GM21825 (cell line): Measurements from ENCODE around the gene LUZP2.

ENCODE experiments used
- ATAC-seq: cut with Tn5 transposase; IDR thresholded peaks from one replicate; pipeline ENCODE4 v1.9.1; 2021; ENCODE audit warnings: mild to moderate bottlenecking, moderate library complexity; ENCODE audit not compliant: unreplicated experiment

LUZP2 gene

DNA sequence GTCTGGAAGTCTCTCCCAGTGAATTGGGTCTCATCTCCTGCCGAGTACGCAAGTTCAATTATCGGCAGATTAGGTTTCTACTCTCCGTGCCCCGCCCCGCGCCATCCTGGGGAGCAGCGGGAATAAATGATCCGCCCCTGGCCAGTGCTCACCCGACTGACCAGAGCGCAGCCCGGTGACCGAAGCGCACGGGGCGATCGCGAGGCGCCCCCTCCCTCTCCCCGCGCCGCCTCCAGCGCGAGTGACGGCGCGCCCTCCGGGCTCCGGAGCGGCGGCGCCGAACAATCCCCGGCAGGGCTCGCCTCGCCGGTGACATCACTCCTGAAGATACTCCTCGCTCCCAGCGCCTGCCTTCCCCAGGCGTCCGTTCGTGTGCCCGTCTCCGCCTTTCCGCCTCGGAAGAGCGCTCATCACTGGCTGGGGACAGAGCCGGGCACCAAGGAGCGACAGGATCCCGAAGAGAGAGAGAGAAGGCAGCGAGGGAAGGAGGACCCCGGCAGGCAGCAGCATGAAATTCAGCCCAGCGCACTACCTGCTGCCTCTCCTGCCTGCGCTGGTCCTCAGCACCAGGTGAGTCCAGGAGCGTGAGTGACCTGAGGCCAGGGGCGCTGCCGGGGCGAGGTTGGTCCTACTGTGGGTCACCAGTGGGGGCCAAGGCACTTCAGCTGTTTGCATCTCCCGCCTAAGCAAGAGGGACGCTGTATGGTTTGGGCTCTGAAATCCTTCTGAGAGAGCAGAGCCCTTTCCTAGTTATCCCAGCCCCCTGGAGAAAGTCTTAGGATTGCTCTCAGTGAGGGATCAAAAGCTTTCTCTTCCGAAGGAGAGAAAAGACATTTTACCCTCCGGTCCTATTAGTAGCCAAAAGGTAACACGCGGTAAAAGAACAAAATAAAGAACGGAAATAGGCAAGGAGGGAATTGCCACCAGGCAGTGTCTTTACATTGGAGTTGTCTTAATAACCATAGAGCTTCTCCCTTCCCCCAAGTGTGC is at the start of gene LUZP2:
LUZP2 (plus strand) TSS at position 318 of the 990 bp plus-strand sequence.
- ATAC-seq, result no peak

DNA sequence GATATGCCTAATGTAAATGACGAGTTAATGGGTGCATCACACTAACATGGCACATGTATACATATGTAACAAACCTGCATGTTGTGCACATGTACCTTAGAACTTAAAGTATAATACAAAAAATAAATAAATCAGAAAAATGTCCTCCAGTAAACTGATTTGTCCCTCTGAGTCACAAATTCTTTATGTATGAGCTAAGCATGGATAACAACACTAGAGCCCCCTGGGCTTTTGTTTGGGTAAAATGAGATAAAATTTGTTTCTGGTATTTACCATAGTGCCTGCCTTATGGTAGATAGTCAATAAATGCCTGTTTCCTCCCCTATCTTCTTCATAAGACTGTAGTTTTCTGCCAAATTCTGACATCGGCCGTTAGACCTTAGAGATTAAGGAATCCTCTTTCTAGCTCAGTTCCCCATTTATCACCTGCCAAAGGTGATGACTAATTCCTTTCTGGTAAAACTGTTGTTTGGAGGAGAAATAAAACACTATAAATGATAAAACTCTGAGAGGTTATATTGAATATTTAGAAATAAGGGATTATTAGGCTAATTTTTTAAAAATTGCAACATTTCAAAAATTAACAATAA is 43.6 kb upstream of the LUZP2 start:
- ATAC-seq, result no peak

DNA sequence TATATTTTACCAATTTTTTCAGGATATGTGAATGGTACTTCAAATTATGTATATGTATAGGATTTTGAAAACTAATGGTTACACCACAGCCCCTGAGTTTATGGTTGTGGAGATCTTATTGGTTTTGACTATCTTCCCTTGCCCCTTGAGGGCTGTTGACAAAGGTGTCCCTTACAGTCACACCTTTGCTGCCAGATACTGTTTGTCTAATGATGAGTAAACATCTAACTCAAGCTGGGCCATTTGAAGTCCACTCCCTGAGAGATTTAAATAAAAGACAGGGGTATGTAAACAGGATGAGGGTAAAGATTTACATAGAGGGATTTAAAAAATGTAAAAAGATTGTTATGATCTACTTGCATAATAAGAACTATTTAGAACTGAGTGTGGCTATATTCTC is 38.9 kb upstream of the LUZP2 start:
- ATAC-seq, result no peak

DNA sequence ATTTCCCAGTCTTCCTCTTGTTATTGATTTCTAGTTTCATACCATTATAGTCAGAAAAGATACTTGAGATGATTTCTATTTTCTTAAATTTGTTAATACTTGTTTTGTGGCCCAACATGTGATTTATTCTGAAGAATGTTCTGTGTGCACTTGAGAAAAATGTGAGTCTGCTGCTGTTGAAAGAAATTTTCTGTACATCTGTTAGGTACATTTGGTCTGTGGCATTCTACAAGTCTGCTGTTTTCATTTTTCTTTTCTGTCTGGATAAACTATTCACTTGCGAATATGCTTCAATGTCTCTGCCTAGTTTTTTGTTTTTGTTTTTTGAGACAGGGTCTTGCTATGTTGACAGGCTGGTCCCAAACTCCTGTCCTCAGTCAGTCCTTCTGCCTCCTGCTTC is 26.4 kb upstream of the LUZP2 start:
- ATAC-seq, result no peak

DNA sequence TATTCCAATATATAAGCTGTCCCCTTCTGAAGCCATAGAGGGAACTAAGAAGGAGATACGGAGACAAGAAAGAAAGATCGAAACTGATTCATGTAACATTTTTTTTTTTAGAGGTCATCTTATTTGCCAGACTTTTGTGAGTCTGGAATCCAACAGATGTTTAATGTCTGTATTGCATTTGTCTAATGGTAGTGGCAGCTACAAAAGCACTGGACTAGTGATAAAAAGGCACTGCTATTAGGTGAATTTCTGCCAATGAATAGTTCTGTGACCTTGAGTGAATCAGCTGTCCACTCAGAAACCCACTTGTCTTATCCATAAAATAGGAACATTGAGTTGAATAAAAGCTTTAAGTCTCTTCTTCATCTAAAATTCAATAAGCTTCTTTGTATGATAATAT is 25.8 kb upstream of the LUZP2 start:
- no peak for ATAC-seq

DNA sequence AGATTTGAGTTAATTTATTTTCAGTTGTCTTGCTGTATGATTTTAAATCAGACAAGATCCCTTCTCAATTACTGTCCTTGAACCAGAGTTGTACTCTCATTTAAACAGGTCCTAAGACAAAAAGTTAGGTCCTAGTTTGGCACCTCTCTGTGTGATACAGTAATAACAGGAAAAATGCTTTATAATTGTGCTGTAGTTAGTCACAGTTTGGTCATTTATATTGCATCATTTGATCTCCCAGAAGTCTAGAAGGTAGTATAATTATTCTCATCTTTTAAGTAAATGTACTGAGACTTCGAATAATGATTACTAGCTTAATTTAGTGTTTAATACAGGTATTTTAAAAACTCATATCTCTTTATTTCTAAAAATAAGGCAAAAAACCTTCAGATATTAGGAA is 18.1 kb upstream of the LUZP2 start:
- ATAC-seq, result no peak

DNA sequence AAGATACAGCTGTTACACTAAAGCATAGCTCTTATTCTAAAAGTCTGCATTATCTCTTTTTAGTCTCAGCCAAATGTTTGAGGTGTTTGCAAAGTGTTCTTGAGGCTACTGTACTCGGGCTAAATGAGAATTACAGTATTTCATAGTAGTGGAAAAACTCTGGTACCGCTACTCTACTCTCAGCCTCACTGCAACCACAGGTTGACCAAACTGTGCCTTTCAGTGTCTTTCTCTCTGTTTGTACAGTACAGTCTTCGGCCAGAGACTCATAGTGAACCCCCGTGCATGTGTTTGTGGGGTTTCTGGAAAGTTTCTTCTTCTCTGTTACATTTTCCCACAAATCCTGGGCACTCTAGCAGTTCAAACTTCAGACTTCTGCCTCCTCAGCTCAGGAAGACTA is 7.4 kb upstream of the LUZP2 start:
- ATAC-seq, result no peak

DNA sequence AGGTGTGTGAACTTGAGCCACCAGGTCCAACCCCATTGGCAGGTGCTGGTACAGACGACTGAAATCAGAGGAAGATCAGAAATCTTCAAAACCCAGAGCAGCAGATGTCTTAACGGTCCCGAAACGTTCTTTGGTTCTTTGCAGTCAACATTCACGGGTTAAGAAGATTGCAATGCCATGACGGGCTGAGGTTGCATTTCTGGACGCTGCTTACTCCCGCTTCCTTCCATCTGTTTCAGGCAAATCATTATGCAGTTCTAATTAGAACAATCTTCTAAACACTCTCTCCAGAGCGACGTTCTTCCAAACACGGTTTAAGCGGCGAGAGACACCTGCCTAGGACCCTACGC is 492 bp upstream of the LUZP2 start:
- ATAC-seq, result no peak

DNA sequence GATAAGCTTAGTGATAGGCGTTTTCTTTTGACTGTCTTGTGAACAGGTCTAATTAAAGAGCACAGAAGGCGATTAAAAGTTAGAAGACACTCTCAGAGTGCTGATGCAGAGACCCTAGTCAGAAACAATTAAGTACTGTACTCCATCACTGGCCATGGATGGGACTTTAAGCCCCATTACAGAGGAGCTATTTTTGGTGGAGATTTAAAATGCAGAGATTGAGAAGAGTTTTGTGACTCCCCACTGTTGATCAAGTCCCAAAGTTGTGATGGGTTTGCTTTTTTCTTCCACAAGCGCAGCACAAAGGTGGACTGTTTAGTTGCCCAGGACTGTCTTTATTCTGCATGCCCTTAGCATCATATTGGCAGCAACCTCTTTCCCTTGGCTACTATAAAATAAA is 978 bp downstream of the LUZP2 start:
- no peak for ATAC-seq

DNA sequence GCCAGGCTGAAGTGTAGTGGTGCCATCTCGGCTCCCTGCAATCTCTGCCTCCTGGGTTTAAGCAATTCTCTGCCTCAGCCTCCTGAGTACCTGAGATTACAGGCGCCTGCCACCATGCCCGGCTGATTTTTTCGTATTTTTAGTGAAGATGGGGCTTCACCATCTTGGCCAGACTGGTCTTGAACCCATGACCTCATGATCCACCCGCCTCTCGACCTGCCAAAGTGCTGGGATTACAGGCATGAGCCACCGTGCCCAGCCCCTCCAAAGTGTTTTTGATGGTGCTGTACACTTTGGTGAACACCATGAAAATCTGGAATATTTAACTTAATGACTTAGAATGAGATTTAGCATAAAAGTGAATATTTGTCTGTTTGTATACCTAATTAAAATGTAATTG is 5.6 kb downstream of the LUZP2 start:
- no peak for ATAC-seq

DNA sequence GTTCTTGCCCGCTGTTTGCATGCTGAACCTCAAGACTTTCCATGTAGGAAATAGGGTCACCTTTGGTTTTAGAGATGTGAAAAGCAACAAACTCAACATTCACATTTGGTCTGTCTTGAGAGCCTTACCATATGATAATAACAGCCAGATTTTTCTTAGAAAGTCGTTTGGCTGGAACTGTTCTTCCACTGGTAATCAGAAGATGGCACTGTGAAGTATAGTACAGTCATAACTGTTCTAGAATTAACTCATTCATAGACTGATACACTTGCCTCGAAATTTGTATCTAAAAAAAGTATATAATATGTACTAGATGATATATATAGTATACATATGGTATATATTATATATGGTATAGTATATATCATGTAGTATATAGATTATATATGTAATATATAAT is 12.3 kb downstream of the LUZP2 start:
- ATAC-seq, result no peak

DNA sequence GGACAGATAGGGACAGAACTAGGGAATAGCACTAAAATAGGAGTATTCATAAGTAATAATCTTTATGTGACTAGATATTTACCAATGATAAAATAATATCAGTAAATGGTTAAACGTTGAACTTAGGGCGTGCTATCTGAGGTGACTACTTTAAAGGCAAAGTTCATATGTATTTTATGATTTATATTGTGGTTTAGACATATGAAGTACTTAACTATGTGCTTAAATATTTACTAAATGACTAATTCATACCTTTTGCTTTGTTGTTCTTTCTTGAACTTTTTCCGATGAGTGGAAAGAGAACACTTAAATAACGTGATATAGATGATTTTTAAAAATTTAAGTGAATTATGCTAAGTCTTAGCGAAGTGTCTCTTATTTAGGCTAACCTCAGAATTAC is 14.7 kb downstream of the LUZP2 start:
- no peak for ATAC-seq

DNA sequence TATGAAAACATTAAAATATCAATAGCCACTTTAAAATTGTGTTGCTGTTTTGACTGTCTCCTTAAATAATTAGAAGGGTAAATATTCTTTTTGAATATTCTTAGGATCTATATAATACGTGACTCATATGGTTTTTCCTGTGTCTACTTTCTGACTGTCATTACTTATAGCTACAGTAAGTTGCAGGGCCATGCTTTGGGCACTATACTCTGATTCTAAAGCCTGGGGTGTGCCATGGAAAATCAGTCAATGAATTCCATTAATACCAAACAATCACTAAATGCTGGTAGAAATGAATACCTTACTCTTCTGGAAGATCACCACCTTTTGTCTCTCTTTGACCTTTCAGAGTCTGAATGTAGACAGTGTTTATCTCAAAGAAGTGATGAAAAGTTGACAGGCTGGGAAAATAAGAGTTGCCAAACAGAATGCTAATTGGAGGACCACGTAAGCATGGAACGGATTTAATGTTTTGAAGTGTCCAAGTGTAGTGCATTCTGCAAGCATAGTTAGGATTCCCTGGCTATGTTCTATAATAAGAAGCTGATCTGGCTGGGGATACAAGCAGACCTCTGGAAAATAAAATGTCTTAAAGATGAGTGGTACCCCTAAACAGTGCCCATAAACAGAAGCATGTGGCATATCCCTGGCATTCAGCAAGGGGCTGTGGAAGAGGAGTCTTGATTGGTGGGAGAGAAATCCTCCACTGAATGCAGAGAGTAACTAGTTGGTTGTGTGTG is 16.8 kb downstream of the LUZP2 start:
- no peak for ATAC-seq

DNA sequence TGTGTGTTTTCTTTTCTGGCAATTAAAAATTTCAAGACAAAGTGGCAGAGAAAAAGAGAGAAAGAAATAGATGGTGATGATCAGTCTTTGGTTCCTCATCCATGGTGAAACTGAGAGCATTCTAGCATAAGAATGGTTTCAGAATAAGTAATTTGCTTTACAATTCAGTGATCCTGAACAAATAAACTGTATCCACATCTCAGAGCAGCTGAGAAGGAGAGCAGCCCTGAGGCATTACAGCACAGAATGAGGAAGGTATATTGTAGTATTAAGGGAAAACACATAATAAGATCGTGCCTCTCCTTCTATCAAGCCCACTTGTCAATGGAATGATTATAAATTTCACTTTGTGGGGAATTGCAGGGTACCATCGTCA is 17.4 kb downstream of the LUZP2 start:
- peak; percentile 81 for ATAC-seq

DNA sequence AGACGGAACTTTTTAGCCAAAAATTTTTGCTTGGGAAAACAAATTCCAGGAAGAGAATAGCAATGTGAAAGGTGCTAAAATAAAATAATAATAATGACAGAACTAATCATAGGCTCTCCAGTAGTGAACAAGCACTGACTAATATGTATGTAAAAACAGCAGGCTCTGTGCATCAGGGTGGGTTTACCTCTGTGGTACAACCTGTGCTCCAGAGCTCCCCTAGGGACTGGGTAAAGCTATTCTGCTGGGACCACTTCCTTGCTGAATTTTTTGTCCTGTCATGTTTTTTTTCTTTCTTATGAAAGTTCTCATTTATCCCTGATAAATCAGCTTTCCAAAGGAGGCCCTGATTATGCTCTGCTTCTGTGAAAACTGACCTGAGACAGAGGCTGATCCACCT is 18.8 kb downstream of the LUZP2 start:
- ATAC-seq, result no peak

DNA sequence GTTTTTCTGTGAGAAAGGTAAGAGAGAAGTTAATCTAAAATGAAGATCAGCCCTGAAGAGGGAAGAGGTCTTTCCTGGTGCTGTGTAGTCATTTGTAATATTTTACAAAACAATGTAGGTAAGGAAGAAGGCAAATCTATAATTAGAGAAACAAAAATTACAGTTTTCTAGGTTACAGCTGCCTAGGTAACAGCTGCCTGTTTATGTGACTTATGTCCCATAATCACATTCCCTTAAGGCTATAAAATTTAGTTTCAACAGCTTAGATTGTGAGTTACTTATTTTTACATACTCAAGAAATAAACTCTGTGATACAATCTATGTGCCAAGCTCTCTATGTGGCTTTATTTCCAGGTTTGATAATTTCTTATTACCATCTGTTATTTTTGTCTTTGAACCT is 19.8 kb downstream of the LUZP2 start:
- ATAC-seq, result no peak

DNA sequence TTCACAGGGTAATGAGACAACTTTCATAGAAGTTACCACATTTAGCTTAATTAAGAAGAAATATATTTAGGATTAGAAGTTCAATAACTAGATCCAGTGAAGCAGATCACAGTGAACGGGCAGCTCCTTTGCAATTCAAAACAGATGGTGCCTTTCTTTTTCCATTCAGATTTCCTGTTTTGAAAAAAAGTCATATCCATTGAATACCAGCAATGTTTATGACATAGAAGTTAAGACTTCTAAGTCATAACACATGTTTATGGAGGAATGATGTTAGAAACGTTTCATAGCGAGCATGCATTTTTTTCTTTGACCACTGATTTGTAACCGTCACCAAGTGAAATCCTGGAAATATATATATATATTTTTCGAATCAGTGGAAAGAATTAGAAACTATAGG is 24.7 kb downstream of the LUZP2 start:
- no peak for ATAC-seq

DNA sequence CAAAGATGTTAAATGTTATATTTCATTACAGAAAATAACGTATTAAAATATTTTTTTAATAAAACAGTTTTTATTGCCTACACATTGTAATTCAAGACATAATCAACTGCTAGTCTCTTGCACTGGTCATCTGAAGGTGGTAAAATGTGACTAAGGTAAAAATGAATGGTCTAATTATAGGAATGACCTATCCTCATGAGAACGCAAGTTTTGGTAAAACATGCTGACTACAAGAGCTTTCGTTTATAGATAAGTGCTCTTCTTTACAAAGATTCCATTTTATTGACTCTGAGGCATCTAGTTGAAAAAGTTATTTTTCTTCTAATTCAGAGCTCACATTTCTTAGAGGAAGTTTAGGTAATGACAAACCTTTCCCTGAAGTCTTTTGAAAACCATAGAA is 27.3 kb downstream of the LUZP2 start:
- no peak for ATAC-seq

DNA sequence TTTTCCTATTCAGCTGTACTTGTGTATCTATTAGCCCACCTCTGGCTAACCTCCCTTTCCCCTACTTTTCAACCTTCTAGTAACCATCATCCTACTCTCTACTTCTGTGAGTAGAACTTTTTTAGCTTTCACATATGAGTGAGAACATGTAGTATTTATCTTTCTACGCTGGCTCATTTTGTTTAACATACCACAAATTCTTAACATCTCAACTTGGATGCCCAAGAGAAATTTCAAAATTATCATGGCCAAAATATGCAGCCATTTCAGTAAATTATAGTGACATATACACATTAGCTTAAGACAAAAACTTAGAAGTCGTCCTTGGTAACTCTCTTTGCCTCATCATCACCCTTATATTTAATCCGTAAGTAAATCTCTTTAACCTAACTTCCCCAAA is 34.7 kb downstream of the LUZP2 start:
- no peak for ATAC-seq

DNA sequence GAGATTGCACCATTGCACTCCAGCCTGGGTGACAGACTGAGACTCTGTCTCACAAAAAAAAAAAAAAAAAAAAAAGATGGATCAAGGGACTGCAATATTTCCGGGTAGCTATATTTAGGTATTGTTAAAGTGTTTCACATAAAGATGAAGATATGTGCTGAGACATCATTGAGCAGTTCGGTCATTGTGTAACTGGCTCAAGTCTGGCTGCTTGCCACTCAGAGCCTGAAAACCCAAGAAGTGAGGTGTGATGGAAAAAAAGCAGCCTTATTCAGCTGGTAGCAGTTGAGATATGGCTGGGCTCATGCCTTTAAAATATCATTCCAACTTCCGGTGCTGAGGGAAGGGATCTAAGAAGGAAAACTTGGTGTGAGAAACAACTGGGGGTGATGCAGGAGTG is 46.9 kb downstream of the LUZP2 start:
- ATAC-seq, result no peak

DNA sequence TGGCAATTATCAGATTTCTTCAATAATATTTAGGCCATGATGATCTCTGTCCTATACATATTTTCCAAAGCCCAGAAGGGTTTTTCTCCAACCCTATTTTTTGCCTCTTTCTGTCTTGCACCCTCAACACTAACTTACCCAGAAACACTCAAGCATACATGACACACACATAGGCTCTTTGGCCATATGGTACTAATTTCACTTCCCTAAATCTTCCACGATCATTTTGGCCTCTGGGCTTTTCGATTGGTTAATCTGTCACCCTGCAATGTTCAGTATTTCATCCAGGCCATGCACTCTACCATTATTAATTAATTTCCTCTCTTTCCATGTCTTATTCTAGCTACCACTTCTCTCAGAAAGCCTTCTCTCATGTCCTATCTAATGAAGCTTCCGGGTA is 59.8 kb downstream of the LUZP2 start:
- no peak for ATAC-seq

DNA sequence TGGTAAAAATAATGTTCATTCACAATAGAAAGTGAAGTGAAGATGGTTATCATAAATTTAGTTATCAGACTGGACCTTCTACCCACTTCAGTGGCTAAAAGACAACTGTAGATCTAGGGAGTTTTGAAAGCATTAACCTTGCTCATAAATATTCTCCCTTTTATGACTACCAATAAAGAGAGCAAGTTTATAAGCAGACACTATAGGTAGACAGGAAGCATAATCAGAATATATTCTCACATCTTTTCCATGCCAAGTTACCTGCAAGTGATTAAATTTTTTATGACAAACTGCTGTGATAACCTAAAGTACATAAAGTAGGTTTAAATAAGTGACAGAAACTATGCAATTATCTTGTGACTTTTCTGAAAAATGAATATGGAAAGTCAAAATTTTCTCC is 62.5 kb downstream of the LUZP2 start:
- ATAC-seq, result no peak
